GM06990 (cell line): Measurements from ENCODE around the gene JUP.

Experiments used
- DNase-seq: peaks from one replicate; pipeline ENCODE4 v3.0.0-alpha.2; 2011; ENCODE audit not compliant: insufficient read length; ENCODE audit errors: extremely low read depth
- H3K27me3 ChIP-seq: replicated peaks from 2 replicates; pipeline ENCODE4 v1.6.0; 2011; ENCODE audit warnings: low read length; ENCODE audit not compliant: control insufficient read depth, insufficient read depth
- H3K36me3 ChIP-seq: 2 replicates; pipeline ENCODE4 v1.5.1; 2011; ENCODE audit warnings: low read length; ENCODE audit not compliant: control insufficient read depth, insufficient read depth
- H3K4me3 ChIP-seq: replicated peaks from 2 replicates; pipeline ENCODE4 v1.5.1; 2011; ENCODE audit warnings: low read depth, mild to moderate bottlenecking, control low read depth, low read length
- CTCF ChIP-seq: IDR thresholded peaks from 2 replicates; pipeline ENCODE4 v1.5.1; 2011; ENCODE audit warnings: low read length, control low read depth, mild to moderate bottlenecking, inconsistent platforms; ENCODE audit not compliant: insufficient read depth, poor library complexity, severe bottlenecking

JUP gene

GRCh38 chr17:41824086-41824485 is 37.6 kb upstream of the JUP start:
- H3K4me3 ChIP-seq = no peak overlapping the region
- no peak for DNase-seq
- H3K36me3 ChIP-seq = peaks cover 8% of the 10 kb centered on the region
- H3K27me3 ChIP-seq = no peaks in the 10 kb centered on the region
- TF ChIP-seq CTCF = no peak

GRCh38 chr17:41823580-41823979 is 37.1 kb upstream of the JUP start:
- TF ChIP-seq CTCF = no peak
- Histone ChIP-seq H3K27me3 (no peaks in the 10 kb centered on the region), H3K4me3 (no peak overlapping the region), H3K36me3 (peaks cover 7% of the 10 kb centered on the region)
- DNase-seq = no peak

GRCh38 chr17:41823141-41823524 is 36.6 kb upstream of the JUP start:
- no peak for TF ChIP-seq CTCF
- no peaks in the 10 kb centered on the region for H3K27me3 ChIP-seq
- no peak overlapping the region for H3K4me3 ChIP-seq
- peaks cover 6% of the 10 kb centered on the region for H3K36me3 ChIP-seq
- DNase-seq = no peak

GRCh38 chr17:41822216-41823140 is 36.0 kb upstream of the JUP start:
- H3K36me3 ChIP-seq = peaks cover 4% of the 10 kb centered on the region
- no peak for DNase-seq

GRCh38 chr17:41821776-41822175 is 35.3 kb upstream of the JUP start:
- H3K36me3 ChIP-seq = peaks cover 4% of the 10 kb centered on the region
- TF ChIP-seq CTCF = no peak
- DNase-seq = no peak
- H3K27me3 ChIP-seq = no peaks in the 10 kb centered on the region
- no peak overlapping the region for H3K4me3 ChIP-seq

More at GRCh38 chr17:41822216-41823140, 36.0 kb upstream of the JUP start:
- no peaks in the 10 kb centered on the region for H3K27me3 ChIP-seq
- no peak for TF ChIP-seq CTCF
- H3K4me3 ChIP-seq = no peak overlapping the region
